ENCODE measurements around the gene CCDC15.

Gene CCDC15

GRCh38 chr11:124982043-124982442 lies 28.0 kb downstream of the CCDC15 start:
- no peak overlapping the region for H3K4me3 ChIP-seq (ENCODE audit: low read depth in 1 of 2, low read length in 2 of 2)
- no peak overlapping the region for H2AFZ ChIP-seq (ENCODE audit: low read depth, low read length)
- no peak overlapping the region for H3K9ac ChIP-seq (ENCODE audit: low read depth, low read length)
- H3K4me1 ChIP-seq (ENCODE audit: insufficient read depth, low read length): no peaks in the 10 kb centered on the region
- no peak overlapping the region for H3K27ac ChIP-seq (ENCODE audit: low read length)
- no peaks in the 10 kb centered on the region for H3K79me2 ChIP-seq (ENCODE audit: insufficient read depth, low read length)
- peaks cover 14% of the 10 kb centered on the region for H3K9me3 ChIP-seq (ENCODE audit: insufficient read depth, low read length, severe bottlenecking)
- H3K4me2 ChIP-seq (ENCODE audit: insufficient read depth, low read length): no peak overlapping the region
- H3K36me3 ChIP-seq (ENCODE audit: insufficient read depth, low read length): peaks cover 32% of the 10 kb centered on the region
- DNase-seq (no peak), ATAC-seq (ENCODE audit: insufficient read depth, low read depth) (no peak)
- TF ChIP-seq EZH2 (IDR thresholded peaks at IDR 0.05; ENCODE audit: borderline replicate concordance, low read depth, low read length, severe bottlenecking) (no peak), CTCF (IDR thresholded peaks at IDR 0.05; ENCODE audit: borderline replicate concordance, extremely low read depth, low read length, poor library complexity, severe bottlenecking) (no peak)
- H3K27me3 ChIP-seq (ENCODE audit: insufficient read depth, low read length, poor library complexity): no peaks in the 10 kb centered on the region
- H4K20me1 ChIP-seq (ENCODE audit: insufficient read depth, low read length): no peaks in the 10 kb centered on the region

GRCh38 chr11:124983674-124984511 lies 29.9 kb downstream of the CCDC15 start:
- no peak overlapping the region for H3K27ac ChIP-seq (ENCODE audit: low read length)
- no peak overlapping the region for H2AFZ ChIP-seq (ENCODE audit: low read depth, low read length)
- H3K27me3 ChIP-seq (ENCODE audit: insufficient read depth, low read length, poor library complexity): no peaks in the 10 kb centered on the region
- DNase-seq (no peak), ATAC-seq (ENCODE audit: insufficient read depth, low read depth) (no peak)
- H3K4me1 ChIP-seq (ENCODE audit: insufficient read depth, low read length): no peaks in the 10 kb centered on the region
- TF ChIP-seq CTCF (IDR thresholded peaks at IDR 0.05; ENCODE audit: borderline replicate concordance, extremely low read depth, low read length, poor library complexity, severe bottlenecking) (no peak), EZH2 (IDR thresholded peaks at IDR 0.05; ENCODE audit: borderline replicate concordance, low read depth, low read length, severe bottlenecking) (no peak)
- H3K4me3 ChIP-seq (ENCODE audit: low read depth in 1 of 2, low read length in 2 of 2): no peak overlapping the region
- no peak overlapping the region for H3K4me2 ChIP-seq (ENCODE audit: insufficient read depth, low read length)
- peaks cover 45% of the 10 kb centered on the region for H3K36me3 ChIP-seq (ENCODE audit: insufficient read depth, low read length)
- no peak overlapping the region for H3K9ac ChIP-seq (ENCODE audit: low read depth, low read length)
- H3K79me2 ChIP-seq (ENCODE audit: insufficient read depth, low read length): no peaks in the 10 kb centered on the region
- H4K20me1 ChIP-seq (ENCODE audit: insufficient read depth, low read length): no peaks in the 10 kb centered on the region
- peaks cover 14% of the 10 kb centered on the region for H3K9me3 ChIP-seq (ENCODE audit: insufficient read depth, low read length, severe bottlenecking)

GRCh38 chr11:124984512-124984854 lies 30.5 kb downstream of the CCDC15 start:
- Histone ChIP-seq H3K27me3 (ENCODE audit: insufficient read depth, low read length, poor library complexity) (no peaks in the 10 kb centered on the region), H3K4me1 (ENCODE audit: insufficient read depth, low read length) (no peaks in the 10 kb centered on the region), H3K27ac (ENCODE audit: low read length) (no peak overlapping the region), H3K9ac (ENCODE audit: low read depth, low read length) (no peak overlapping the region), H2AFZ (ENCODE audit: low read depth, low read length) (no peak overlapping the region), H3K4me2 (ENCODE audit: insufficient read depth, low read length) (no peak overlapping the region), H4K20me1 (ENCODE audit: insufficient read depth, low read length) (no peaks in the 10 kb centered on the region), H3K36me3 (ENCODE audit: insufficient read depth, low read length) (peaks cover 51% of the 10 kb centered on the region), H3K79me2 (ENCODE audit: insufficient read depth, low read length) (no peaks in the 10 kb centered on the region), H3K9me3 (ENCODE audit: insufficient read depth, low read length, severe bottlenecking) (peaks cover 9% of the 10 kb centered on the region), H3K4me3 (ENCODE audit: low read depth in 1 of 2, low read length in 2 of 2) (no peak overlapping the region)
- DNase-seq: no peak
- TF ChIP-seq EZH2 (IDR thresholded peaks at IDR 0.05; ENCODE audit: borderline replicate concordance, low read depth, low read length, severe bottlenecking) (no peak), CTCF (IDR thresholded peaks at IDR 0.05; ENCODE audit: borderline replicate concordance, extremely low read depth, low read length, poor library complexity, severe bottlenecking) (no peak)
- ATAC-seq (ENCODE audit: insufficient read depth, low read depth): no peak
